Gastroesophageal sphincter (tissue), 3 donors: ENCODE measurements around the gene PLOD3.

ENCODE experiments used
- EP300 ChIP-seq: sonication (generic); formaldehyde crosslinking; IDR thresholded peaks from one replicate; pipeline ENCODE4 v1.6.1; 2017; ENCODE audit warnings: antibody characterized with exemption, mild to moderate bottlenecking
- POLR2A ChIP-seq, 2 donors: fragments of 450-650 bp; IDR thresholded peaks; one replicate each; pipeline ENCODE4 v1.6.1; 2017; ENCODE audit warnings: antibody characterized with exemption in 2 of 2, mild to moderate bottlenecking in 2 of 2, moderate library complexity in 1 of 2
- TF ChIP-seq, protein P1 (sequence below), 4 experiments: fragments of 200-600 bp in 2 of 4; fragments of 450-650 bp in 2 of 4; sonication (generic) in 1 of 4; IDR thresholded peaks; one replicate each; pipeline ENCODE4 v1.5.1; 2017 to 2019; ENCODE audit warnings: antibody characterized with exemption in 4 of 4, mild to moderate bottlenecking in 2 of 4, moderate library complexity in 2 of 4

DNA sequence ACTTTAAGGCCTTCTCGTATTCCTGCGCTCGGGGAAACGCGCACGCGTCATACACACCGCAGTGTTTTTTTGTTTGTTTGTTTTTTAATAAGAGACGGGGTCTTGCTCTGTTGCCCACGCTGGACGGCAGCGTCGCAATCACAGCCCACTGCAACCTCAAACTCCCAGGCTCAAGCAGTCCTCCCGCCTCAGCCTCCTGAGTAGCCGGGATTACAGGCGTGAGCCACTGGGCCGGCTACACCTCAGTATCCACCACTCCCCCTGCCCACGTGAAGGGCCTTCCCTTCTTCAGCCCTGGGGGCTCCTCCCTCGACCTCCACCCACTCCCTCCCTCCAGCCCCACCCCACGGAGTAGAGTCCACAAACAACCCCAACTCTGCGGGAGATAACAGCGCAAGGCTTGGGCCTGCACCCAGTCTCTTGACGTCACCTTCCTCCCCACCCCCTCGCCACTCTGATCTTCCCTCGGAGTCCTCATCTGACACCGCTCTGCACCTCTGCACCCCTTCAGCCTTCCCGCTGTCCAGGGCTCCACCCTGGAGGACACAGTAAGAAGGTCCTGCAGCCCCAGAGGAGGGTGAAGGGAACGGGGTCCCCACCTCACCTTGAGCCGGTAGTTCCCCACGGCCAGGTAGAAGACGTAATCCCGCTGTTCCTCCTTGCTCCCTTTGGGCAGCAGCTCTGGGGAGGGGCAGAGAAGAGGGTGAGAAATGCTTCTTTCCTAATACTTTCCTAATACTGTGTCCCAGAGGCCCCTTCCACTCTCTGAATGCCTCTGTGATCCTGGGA is 23.0 kb upstream of the PLOD3 start:
- no peak for TF ChIP-seq EP300
- TF ChIP-seq, protein P1, sequence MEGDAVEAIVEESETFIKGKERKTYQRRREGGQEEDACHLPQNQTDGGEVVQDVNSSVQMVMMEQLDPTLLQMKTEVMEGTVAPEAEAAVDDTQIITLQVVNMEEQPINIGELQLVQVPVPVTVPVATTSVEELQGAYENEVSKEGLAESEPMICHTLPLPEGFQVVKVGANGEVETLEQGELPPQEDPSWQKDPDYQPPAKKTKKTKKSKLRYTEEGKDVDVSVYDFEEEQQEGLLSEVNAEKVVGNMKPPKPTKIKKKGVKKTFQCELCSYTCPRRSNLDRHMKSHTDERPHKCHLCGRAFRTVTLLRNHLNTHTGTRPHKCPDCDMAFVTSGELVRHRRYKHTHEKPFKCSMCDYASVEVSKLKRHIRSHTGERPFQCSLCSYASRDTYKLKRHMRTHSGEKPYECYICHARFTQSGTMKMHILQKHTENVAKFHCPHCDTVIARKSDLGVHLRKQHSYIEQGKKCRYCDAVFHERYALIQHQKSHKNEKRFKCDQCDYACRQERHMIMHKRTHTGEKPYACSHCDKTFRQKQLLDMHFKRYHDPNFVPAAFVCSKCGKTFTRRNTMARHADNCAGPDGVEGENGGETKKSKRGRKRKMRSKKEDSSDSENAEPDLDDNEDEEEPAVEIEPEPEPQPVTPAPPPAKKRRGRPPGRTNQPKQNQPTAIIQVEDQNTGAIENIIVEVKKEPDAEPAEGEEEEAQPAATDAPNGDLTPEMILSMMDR (IDR thresholded peaks at IDR 0.05), result no peak
- no peak for TF ChIP-seq POLR2A (IDR thresholded peaks at IDR 0.05)
